ENCODE data around the gene LTB4R.
"Not testable (repeated sequence)": the region's sequence is repeated elsewhere in the genome, so short reads cannot be mapped to it uniquely, and the experiment has no call there.

The LTB4R gene

DNA sequence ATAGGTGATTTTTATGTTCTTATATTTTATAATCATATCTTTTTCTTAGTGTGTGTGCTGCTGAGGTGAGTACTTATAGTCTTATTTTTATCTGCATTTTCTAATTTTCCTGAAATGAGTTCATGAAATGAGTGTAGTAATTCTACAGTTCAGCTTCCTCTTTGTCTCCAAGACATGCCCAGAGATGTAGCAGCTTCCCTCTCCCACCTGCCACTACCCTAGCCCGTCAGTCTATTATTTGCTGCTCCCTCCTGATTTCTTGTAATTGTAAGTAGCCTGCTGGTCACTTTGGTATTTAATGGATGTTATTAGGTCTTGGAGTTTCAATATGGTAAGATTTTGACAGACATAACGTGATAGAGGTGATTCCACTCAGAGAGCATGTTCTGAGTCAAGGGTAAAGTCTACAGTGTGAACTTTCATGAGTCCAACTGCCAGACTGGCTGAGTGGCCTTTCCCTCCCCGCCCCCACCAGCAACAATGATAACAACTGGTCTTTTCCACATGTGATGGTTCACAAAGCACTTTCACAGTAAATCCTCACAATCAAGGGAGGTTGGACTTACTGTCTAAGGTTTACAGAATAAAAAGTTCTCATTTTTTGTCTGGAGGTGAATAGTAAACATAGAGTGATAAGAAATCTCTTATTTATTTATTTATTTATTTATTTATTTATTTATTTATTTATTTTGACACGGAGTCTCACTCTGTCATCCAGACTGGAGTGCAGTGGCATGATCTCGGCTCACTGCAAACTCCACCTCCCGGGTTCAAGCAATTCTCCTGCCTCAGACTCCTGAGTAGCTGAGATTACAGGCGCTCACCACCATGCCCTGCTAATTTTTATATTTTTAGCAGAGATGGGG lies 32.7 kb downstream of the LTB4R start:
- no peak for DNase-seq (ENCODE audit: low read depth)

DNA sequence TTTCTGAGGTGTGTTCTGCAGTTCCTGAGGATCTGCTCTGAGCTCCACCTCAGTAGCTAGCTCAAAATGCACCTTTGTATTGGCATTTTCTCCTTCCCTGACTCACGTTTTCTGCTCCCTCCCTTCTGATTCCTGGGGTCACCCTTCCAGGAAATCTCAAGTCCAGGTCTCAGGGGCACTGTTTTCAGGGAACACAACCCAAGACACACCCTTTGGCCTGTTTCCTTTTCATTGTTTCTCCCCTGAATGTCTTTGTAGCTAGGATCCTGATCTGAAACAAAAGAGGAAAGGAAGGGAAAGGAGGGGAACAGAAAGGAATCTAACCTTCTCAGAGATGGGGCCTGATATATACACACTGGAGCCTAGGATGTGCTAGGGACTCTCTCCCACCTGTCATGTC lies 35.8 kb downstream of the LTB4R start:
- no peak for DNase-seq (ENCODE audit: low read depth)

DNA sequence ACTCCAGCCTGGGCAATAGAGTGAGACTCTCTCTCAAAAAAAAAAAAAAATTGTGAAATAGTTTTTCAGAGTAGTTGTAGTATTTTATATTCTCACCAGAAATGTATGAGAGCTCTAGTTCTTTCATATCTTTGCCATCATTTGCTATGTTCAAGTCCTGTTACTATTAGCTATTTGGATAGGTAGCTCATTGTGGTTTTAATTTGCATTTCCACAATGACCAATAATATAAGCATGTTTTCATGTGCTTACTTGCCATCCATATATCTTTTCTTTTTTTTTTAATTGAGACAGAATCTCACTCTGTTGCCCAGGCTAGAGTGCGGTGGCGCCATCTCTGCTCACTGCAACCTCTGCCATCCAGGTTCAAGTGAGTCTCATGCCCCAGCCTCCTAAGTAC lies 36.9 kb downstream of the LTB4R start:
- no peak for DNase-seq (ENCODE audit: low read depth)

DNA sequence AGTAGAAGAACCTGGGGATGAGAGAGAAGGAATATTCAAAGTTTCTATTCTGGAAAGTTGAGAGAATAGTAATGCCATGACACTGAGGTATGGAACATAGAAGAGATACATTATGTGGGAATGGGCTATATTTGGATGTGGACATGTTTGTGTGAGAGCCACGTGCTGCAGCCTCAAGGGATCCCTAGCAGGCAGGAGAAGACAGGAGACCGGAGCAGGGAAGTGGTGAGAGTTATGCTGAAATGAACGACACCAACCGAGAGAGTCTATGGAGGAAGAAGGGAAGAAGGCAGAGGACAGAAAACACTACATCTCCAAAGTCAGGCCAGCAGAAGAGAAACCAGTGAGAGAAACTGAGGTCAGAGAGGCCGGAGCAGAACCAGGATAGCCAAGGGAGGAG lies 38.4 kb downstream of the LTB4R start:
- DNase-seq (ENCODE audit: low read depth) = no peak

DNA sequence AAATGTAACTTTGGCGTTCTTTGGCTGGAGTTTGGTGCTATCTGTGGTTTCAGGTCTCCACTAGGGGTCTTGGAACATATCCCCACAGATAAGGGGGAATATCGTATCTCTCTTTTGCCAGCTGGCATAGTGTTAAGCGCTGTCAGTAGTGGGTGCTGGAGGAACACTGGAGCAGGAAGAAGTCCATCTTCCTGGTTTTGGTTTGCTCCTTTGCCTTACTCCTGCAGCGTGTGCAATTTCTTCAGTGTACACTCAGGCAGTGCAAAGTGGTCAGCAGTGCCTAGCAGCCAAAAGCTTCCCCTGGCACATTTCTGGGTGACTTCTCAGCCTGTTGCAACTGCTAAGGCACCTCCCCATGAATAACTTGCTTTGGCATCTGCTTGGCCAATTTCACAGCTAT lies 40.2 kb downstream of the LTB4R start:
- DNase-seq (ENCODE audit: low read depth) = no peak

DNA sequence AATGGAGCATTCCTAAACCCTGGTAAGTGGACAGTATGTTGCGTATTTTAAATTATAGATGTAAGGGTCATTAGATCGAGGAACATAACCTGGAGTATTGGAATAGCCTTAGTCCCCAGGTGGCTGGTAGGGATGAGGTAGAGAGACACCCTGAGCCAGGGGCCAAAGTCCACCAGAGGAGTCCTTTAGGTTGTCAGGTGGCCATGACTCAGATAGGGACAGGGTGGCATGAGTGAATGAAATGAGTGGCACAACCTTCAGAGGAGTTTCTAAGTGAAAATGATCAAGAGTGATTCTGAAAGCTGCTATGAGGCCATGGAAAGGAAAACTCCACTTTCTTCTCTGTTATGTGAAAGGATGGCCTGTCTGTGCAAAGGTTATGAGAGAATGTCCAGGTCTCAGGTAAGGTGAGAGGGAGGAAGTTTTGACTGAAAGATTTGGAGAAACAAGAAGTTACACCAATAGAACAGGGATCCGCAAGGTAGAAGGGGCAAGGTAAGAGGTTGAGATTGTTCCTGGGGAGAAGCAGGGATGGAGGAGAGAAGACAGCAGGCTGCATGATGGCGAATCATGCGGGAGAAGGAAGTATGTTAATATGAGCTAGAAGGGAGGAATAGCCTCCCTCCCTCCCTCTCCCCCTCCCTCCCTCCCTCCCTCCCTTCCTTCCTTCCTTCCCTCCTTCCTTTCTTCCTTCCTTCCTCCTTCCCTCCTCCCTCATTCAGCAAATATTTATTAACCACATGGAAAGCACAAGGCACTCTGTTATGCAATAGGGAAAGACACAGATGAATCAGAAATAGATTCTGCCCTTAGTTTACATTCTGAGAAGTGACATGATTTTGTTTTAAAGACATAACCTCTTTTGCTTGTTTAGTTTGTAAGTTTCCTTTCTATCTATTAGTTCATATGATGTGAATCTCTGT lies 42.5 kb downstream of the LTB4R start:
- no peak for DNase-seq (ENCODE audit: low read depth)

DNA sequence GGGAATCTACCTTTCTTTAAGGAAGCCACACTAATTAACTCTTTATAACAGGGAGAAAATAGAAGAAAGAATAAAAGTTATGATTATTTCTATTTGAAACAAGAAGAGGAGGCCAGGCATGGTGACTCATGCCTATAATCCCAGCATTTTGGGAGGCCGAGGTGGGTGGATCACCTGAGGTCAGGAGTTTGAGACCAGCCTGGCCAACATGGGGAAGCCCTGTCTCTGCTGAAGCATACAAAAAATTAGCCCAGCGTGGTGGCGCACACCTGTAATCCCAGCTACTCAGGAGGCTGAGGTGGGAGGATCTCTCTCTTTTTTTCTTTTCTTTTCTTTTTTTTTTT lies 43.2 kb downstream of the LTB4R start:
- not testable (repeated sequence) for DNase-seq (ENCODE audit: low read depth)

DNA sequence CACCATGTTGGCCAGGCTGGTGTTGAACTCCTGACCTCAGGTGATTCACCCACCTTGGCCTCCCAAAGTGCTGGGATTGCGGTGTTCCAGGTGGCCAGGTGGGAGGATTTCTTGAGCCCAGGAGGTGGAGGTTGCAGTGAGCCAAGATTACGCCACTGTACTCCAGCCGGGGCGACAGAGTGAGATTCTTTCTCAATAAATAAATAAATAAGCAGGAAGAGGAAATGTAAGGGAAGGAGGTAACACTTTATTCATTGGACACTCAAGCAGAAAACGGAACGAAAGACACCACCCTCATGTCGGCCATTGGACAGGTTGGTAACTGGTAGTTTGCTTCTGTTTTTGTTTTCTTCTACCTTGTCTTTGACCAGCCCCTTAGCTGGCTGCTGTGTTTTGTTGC lies 43.7 kb downstream of the LTB4R start:
- no peak for DNase-seq (ENCODE audit: low read depth)

DNA sequence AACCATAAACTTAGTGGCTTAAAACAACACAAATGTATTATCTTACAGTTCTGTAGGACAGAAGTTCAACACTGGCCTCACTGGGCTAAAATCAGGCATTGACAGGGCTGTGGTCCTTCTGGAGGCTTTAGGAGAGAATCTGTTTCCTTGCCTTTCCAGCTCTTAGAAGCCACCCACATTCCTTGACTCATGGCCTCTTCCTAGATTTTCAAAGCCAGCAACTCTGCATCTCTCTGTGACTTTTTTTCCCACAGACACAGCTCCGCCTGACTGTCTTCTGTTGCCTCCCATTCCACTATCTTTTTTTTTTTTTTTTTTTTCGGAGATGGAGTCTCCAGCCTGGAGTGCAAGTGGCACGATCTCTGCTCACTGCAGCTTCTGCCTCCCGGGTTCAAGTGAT lies 44.9 kb downstream of the LTB4R start:
- no peak for DNase-seq (ENCODE audit: low read depth)

DNA sequence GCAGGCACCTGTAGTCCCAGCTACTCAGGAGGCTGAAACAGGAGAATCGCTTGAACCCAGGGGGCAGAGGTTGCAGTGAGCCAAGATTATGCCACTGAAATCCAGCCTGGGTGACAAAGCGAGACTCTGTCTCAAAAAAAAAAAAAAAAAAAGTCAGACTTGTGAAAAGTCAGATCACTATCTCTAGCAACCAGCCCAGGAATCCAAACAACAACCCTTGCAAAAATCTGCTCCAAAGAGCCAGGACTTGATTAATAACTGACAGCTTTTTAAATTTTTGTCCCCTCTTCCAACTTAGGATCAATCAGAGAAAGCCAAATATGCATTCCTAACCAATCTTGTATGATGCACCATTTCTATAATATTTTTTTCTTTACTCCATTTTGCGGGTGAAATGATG lies 49.0 kb downstream of the LTB4R start:
- DNase-seq (ENCODE audit: low read depth) = no peak

DNA sequence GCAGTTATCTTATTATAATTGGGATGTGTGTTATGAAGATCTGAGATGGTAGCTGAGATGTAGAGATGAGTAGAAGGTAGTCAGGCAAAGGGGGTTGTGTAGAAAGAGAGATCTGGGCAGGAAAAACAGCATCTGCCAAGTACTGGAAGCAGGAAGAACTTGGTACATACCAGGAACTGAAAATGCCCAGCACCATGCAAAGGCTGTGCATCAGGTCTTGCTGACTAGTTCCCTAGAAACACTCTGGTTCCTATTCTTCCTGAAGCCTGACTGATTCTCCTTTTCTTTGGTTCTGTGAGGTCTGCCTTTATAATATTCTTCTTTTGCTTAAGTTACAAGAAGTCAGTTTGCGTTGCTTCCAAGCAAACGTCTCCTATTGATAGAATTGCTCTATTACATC lies 50.0 kb downstream of the LTB4R start:
- no peak for DNase-seq (ENCODE audit: low read depth)

DNA sequence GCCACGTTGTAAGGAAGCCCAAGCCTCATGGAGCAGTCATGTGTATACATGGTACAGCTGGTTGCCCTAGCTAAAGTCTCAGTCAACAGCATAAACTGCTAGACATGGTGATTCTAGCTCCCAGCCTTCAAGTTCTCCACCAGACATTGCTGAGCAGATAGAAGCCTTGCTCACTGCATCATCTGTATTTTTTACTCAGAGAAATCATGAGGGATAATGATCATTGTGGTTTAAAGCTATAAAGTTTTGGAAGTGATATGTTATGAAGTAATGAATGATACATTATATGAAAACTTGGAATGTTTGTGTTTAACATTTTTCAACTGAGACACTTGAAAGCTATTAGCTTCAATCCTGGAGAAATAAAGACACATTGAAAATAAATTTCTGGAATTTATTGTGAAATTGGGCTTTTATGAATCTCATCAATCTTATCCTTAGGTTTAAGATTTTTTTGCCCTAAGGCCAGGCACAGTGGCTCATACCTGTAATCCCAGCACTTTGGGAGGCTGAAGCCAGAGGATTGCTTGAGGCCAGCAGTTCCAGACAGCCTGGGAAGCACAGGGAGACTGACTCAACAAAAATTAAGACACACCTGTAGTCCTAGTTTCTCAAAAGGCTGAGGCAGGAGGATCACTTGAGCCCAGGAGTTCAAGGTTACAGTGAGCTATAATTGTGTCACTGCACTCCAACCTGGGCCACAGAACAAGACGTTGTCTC lies 51.1 kb downstream of the LTB4R start:
- no peak for DNase-seq (ENCODE audit: low read depth)

DNA sequence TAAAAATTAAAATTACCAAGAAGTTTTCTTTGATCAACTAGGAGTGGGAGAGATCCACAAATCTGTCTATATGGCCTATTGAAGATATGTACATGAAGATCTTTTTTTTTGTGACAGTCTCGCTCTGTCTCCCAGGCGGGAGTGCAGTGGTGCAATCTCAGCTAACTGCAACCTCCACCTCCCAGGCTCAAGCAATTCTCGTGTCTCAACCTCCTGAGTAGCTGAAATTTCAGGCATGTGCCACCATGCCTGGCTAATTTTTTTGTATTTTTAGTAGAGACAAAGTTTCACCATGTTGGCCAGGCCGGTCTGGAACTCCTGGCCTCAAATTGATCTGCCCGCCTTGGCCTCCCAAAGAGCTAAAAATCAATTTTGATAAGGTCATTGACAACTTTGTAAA lies 52.1 kb downstream of the LTB4R start:
- no peak for DNase-seq (ENCODE audit: low read depth)

DNA sequence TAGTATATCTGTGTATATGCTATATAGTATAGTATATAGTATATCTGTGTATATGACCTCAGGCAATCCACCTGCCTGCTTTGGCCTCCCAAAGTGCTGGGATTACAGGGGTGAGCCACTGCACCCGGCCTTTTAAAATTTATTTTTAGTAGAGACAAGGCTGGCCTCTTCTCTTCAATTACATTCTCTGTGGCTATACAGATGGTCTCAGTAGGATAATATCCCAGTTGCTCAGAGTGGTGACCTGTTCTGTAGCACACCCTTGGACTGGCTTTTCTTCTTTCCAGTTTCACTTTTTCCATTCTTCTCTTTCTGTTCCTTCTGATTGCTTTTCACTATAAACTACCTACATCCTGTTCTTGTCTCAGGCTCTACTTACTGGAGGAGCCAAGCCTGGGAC lies 53.5 kb downstream of the LTB4R start:
- DNase-seq (ENCODE audit: low read depth) = no peak

DNA sequence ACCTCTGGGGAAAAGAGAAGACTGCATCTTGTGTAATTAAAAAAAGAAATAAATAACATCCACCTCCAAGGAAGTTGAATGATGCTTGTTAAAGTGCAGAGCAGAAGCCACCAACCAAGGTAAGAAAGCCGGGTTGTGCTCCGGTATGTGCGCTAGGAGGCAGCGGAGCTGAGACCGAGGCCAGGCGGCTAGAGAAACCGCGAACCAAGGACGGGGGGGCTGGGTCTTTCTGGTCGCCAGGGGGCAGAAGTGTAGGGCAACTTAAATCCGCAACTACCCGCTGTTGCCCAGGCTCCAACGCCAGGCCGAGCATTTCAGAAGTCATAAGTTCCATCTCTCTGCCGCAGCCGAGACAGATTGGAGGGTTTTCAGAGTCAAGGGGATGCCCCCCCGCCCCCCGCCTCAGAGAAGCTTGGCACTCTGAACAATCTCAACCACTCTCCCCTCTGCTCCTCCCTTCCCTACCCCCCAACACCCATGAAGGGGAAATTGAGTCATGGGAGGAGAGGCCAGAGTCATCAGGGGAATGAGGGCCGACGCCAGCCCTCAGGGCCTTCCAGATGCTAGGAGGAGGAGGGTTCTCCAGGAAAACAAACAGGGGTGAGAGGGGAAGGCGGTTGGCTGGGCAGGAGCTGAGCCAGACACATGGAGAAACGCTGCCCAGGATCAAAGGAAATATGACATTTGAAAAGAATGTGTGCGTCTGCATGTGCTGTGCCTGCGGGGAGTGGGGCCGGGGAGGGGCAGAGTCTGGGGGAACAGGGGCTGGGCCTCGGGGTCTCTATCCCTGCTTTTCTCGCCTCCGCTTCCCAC lies 54.5 kb downstream of the LTB4R start:
- DNase-seq (ENCODE audit: low read depth) = peak; percentile 37

DNA sequence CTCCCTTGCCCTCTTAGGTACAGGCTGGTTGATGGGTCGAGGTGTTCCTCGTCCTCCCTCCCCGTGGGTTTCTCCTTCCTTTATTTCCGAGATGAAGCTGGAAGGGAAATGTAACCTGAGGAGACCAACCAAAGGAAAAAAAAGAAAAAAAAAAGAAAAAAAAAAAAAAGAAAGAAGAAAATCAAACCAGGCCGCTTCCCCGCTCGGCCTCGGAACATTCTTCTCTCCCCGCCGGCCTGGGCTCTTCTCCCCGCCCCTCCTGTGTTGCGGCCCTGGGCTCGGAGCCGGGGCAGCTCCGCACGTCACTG lies 55.1 kb downstream of the LTB4R start:
- DNase-seq (ENCODE audit: low read depth) = no peak

DNA sequence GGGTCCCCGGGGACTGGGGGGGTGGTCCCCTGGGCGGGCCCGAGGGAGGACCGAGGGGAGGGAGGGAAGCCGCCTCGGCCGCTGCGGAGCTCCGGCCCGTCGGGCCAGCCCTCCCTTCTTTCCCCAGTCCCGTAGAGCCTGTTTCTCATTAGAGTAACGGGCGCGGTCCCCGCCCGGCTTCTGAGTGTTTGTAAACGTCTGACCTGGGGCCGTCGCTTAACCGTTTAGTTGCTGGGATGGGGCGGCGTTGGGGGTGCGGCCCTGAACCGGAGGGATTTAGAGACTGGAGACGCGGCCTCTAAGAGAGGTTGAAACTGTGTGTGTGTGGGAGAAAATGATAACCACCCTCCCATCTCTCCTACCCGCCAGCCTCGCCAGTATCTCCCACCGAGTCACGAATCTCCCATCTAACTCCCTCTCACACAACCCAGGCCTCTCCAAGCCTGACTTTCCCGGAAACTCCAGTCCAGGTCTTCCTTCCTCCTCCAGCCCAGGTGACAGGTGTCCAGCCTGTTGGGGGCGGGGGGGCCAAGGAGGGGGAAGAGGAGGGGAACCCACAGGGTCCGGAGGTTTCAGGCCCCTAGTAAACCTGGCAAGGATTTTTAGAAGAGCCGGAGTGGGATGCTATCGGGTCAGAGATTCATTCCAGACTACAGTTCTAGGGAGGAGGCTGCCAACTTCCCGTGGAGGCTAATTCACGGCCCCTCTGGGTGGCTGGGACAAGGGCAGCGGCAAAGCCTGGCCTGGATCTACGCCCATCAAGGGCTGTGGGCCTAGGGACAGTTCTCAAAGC lies 55.6 kb downstream of the LTB4R start:
- no peak for DNase-seq (ENCODE audit: low read depth)

Data from stimulated activated CD8-positive, alpha-beta memory T cell treated with anti-CD3 and anti-CD28 coated beads, Interleukin-15, amount 100 ng/mL, for 24 hours (primary cell).